NCI-H1417 (cell line): ENCODE measurements around the gene PTPRZ1.

Source experiments
- DNase-seq, 3 experiments: peaks; one replicate each; lab custom pipeline; 2025; lab: John Stamatoyannopoulos, UW

PTPRZ1 gene

DNA sequence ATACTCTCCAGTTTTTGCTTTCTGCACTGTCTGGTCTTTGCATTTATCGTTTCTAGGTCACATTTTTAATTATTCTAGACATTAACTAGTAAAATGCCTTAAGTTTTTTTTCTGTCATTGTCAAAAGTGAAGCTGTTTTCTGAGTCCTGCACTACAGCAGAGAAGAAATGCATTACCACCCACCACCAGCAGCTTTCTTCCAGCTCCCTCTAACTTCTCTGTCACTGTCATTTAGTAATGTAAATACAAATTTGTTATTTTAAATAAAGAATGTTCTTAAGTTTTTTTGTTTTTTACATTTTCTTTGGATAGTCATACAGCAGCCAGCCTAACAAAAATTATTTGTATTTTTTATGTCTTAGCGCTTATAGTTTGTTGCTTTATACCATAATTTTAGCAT is 18.8 kb downstream of the PTPRZ1 start:
- DNase-seq = no peak

DNA sequence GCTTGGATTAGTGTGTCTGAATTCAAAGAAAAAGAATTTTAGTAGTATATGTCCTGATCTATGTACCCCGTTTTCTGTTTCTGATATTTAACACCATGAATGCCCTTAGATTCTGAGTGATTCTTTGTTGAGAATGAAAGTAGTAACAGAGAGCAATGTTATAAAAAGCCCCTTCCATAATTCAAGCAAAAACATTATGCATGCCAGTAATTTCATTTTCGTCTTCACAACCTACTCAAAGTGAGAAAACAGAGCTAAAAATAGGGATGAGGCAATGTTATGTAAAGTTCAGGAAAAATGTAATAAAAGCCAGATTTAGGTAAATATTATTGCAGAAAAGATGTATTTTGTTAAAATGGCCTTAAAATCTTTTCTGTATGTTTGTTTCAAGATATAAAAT is 28.1 kb downstream of the PTPRZ1 start:
- no peak for DNase-seq

DNA sequence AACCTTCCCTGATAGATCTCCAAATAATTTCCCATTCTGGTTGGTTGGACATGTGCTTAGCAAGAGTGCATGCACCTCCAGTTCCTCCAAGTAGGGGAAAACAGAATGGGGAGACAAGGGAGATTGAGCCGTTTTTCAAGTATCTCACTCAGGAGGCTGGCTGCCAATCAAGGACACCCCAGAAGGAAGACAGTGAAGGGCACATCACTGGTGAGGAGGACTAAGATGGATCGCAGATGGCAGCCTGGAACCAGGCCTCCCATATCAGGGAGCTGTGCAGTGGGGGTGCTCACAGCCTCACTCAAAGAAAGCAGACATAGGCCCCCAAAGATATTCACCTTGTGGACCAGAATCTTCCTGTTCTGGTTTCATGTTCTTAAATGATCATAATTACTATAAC is 31.2 kb downstream of the PTPRZ1 start:
- DNase-seq = no peak

DNA sequence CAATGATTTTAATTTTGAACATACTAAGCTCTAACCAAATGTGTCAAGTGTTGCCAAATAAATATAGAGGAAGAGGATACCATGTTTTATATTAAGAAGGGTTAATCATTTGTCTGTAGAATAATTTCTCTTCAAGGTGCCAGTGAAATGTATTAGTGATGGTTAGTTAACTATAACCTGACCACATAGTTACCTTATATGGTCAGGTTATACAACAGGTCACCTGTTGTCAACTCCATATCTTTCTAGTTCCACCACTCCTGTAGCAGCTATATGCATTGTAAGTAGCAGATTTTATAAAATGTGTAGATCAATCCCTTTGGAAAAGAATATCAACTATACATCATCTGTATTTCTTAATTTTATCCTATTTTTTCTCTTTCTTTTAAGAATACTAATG is 35.1 kb downstream of the PTPRZ1 start:
- no peak for DNase-seq

DNA sequence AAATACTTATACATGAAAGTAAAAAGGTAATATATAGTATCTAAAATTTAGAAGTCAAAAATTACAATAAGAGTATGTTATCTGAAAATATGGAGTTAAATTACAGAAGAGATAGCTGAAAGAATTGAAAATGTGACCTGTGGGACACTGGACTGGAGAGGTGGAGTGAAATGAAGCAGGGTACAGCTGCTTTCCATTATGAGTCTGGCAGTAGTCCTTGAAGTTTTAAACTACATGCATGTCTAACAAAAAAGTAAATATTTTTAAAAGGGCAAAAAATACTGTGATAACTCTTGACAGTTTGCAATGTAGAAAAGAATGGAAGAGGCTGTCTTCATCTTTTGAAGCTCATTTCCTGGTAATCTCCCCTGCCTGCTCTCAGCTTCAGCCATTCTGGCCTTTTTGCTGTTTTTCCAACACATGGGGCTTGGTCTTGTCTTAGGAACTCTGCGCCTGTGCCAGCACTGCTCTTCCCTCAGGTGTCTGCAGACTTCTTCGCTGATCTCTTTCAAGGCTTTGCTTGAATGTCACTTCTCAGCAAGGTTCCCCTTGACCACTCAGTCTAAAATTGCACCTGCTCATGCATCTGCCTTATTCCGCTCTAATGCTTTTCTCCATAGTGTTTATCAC is 36.9 kb downstream of the PTPRZ1 start:
- DNase-seq = peak in 1 of 3 experiments; percentile 54

DNA sequence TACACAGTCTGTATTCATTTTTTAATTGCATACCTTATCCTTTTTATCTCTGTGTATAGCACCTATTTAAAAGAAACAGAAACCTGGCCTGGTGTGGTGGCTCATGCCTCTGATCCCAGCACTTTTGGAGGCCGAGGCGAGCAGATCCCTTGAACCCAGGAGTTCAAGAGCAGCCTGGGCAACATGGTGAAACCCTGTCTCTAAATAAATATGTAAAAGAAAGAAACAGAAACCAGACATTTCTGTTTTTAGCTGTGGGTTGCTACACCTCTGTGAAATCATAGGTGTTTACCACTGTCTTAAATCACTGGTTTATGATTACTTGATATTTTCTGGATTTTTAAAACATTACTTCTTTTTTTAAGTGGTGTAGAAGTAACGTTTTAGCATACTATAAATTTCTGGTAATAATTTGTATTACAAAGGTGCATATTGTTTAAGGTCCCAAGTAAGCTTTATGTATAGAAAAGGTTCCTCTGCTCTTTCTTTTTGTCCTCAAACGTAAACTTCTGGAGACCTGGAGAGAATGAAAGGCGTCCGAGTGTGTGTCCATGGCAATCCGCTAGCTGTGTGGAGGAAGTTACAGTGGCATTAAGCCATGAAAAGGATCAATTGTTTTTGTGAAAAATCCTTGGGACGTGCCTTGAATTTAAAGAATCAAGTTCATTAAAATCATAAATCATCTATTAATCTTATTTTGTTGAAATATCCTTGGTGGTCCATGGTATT is 41.1 kb downstream of the PTPRZ1 start:
- no peak for DNase-seq

DNA sequence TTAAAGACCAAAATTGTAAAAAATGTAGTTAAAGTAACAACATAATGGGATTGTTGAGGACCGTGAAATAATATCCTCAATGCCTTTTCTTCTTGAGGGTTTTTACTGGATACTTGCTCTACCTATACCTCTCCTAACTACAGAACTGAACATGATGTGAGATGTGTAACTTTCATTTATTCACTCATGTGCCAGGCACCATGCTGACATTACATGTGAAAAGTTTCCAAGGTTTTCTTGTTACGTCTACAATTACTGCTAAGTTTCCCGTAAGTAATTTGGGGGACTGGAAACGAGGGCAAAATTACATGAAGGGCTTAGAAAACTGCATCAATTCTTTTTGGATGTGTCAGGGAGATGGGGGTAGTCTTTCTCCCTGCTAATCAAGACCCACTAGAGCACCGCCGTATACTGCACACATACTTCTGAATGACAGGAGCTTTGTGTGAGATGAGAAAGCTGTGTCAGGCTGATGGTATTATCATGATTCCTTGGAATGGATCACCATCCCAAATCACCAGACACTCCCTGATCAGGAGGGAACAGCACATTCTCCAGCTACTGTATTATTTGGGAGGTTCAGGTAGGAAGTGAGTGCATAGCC is 41.8 kb downstream of the PTPRZ1 start:
- no peak for DNase-seq

DNA sequence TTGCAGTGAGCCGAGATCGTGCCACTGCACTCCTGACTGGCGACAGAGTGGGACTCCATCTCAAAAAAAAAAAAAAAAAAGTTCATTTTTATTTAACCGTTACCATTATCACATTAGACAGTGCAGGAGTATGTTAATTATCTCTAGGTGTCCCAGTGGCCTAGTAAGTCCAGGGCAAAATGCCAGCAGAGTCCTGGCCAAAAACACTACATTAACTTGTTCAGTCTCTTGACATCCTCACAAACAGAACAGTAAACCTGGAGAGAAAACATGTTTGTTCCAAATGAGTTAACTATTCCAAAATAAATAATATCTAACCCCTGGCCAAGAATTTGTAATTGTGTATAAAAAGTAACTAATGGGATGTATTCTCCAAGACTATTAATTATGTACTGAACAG is 43.2 kb downstream of the PTPRZ1 start:
- peak in 1 of 3 experiments; percentile 38 for DNase-seq

DNA sequence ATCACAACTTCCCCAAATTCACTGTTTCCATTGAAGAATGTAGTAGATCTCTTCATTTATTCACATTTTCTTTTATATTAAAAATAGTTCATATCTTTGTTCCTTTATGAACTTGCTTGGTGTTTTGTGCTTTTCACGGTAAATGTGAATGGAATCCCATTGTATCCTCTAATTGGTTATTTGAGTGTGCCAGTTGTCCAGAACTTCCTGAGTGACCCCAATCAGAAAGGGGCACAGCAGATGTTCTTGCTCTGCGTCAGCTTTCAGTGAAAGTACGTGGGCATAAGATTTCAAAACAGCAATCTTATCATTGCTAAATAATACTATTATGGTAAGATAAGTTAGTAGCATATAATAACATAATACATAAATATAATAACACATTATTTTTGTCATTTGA is 47.0 kb downstream of the PTPRZ1 start:
- DNase-seq = no peak

DNA sequence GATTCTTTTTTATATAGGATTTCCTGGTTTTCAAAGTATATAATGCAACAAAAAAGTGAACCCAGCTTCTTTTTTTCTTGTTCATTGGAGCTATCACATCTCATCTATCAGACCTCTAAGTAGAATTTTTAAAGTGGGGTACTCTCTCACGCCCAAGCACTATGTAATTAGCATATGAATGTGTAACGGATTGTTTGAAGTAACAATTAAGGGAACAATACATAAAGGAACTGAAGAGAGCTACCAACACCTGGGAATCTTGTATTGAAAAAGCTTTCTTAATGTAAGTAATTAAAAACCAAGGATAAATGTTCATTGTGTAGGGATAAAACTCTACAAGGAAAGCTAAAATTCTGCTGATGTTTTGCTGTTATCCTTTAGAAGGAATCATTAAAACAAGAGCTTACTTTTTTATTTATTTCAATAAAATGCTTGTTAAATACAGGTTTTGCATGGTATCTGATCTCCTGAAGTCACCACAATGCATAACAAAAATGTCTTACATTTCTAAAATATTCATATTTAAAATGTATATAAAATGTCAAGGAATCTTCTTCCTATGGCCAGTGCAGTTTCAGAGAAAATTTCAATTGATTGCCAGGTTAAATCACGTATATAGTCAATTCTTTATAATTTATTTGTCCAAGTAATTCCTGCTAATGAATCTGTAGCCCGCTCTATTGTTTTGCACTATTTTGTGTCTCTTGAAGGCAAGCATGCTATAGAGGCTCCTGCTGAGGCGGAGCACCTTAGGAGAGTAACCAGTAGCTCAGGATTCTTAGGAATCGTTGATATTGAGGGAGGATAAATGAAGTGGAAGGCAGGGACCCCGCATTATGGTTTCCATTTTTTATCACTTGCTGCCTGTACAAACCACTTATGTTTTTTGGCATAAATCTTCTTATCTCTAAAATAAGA is 51.6 kb downstream of the PTPRZ1 start:
- peak in 1 of 3 experiments; percentile 55 for DNase-seq

DNA sequence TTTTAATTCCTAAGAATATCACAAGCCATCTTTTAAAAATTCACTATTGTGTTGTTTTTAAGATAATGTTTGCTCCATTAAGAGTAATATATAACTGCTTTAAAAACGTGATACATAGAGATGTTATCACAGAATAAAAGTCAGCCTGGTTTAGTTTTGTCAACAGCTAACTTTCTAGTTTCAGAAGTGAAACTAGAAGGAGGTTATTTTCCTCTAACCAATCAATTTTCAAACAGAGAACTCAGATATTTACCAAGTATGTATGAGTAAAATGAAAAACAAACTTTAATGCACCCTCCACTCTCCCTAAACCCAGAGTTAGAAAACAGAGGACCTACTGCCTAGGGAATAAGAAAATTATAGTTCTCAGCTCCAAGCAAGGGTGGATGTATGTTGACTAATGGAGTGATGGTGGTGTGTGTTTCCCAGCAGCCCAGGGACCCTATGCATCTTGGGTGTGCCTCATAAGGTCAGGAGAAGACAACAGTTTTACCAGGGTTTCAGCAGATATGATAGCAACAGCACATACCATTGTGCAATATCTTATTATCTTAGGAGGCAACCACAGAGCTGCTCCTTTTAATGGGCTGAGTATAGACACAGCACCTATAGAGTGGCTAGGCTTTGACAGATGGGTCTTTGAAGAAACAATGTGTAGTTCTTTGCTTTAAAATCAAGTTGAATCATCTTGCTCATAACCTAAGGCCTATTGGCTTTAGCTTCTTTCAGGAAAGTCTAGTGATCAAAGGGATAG is 58.4 kb downstream of the PTPRZ1 start:
- DNase-seq = peak in 1 of 3 experiments; percentile 27

DNA sequence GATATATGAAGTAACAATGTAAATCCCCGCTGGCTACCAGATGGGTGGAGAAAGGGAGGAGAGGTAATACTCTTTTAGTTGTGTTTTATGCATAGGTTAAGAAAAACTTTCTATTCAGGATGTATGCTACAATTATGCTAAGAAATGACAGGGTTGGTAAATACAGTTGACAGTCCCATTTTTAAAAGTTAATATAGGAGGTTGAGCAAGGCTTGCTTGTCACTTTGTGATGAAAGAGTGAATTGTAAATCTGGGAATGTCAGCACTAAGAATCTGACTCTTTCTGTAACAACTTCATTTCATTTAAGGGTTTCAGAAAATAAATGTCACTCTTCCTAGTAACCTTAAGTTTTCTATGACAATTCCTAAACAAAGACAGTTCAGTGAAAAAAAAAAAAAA is 59.8 kb downstream of the PTPRZ1 start:
- DNase-seq = peak in 1 of 3 experiments; percentile 54

DNA sequence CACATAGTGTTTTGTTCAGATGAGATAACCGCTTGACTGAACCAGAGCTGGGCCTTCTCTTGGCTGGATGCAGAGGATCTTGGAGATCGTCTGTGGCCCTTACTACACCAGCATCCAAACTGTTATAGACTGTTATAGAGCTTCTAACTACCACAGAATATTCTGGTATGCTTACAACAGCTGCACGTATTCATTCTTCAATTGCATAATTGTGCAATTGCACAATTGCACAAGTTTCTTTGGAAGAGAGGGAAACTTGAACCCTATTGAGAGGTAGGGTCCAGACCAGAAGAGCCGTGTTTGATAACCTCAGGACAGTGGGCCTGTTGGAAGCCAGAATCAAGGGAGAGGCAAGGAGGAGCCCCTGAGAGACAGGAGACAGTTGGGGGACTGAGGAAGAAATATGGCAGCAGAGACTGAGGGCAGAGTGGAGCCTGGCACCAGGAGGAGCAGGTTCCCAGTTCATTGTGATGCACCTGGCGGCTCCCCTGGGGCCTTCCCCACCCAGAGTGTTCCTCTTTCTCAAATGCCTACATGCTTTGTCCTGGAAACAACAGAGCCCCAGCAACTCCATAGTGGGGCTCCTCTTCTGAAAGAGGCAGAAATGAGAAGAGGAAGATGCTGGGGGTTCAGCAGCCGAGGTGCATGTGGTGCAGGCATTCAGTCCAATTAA is 64.1 kb downstream of the PTPRZ1 start:
- DNase-seq = no peak

DNA sequence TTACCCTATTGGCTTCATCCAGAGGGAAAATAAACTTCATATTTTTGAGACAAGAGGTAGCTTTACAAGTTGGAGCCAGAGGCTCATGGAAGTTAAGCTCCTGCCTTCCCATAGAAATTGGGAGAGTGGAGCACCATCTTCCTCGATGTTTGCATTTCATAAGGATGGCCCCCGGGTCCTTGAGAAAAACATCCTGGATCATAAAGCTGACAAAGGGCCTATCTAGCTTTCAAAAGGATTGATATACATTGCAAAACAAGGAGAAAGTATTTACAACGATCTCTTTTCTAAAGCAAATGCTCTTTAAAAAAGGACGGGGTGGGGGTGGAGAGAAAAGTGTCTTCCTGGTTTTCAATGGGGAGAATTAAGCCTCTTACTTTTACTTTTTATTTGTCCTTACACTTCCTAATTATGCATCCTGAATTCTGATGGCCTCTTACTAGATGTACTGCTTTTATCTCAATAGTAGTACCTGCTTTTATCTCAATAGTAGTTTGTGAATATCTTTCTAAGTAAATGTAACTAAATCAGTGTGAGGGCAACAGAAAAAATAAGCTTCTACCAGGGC is 65.6 kb downstream of the PTPRZ1 start:
- DNase-seq = peak in 1 of 3 experiments; percentile 31

DNA sequence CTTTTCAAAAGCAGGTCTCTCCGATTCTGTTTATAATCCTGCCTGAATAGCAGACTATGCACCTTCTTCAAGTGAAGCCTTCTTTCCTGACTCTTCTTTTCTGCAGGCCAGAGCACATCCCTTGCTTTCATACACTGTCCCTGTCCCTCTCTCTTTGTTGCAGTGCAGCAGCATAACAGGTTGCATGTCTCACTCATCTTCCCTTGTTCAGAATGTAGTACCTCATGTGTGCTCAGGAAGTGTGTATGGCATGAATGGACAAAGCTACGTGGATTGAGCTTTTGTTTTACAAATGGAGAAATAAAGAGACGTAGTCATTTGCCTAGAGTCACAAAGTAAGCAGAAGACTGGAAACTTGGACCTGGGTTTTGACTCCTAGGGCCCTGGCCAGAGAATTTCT is 68.0 kb downstream of the PTPRZ1 start:
- DNase-seq = peak in 1 of 3 experiments; percentile 92

DNA sequence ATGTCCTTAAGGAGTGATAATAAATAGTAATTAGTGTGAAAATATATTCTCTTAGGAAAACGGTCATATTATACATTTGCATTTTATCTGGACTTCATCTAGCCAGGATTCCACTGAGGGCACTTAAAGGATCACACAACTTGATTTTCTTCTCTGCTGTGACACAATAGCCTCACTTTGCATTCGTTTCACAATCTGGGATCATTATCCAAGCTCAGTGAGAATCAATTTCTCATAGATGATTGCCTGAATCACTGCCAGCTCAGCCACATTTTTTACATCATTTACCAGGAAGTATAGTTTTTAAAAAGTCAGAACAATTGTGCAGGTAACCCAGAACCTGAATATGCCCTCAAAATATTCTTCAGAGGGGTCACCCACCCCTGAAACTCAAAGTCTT is 68.9 kb downstream of the PTPRZ1 start:
- peak in 2 of 3 experiments; percentile 37 to 77 for DNase-seq

DNA sequence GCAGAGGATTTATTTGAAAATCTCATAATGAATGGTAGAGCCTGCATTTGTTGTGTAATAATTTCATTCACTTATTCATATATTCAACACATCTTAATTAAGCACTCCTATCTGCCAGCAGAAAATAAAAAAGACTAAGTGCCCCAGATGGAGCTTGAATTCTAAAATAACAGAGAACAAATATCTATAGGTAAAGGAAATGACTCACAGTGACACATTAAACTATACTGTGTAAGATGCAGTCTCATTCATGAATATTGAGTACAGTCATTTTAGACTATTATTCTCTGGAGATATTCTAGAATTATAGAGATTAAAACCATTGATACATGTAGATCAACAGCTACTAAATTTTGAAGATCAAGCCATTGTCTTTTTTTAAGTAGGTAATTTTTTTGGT is 72.1 kb downstream of the PTPRZ1 start:
- no peak for DNase-seq

DNA sequence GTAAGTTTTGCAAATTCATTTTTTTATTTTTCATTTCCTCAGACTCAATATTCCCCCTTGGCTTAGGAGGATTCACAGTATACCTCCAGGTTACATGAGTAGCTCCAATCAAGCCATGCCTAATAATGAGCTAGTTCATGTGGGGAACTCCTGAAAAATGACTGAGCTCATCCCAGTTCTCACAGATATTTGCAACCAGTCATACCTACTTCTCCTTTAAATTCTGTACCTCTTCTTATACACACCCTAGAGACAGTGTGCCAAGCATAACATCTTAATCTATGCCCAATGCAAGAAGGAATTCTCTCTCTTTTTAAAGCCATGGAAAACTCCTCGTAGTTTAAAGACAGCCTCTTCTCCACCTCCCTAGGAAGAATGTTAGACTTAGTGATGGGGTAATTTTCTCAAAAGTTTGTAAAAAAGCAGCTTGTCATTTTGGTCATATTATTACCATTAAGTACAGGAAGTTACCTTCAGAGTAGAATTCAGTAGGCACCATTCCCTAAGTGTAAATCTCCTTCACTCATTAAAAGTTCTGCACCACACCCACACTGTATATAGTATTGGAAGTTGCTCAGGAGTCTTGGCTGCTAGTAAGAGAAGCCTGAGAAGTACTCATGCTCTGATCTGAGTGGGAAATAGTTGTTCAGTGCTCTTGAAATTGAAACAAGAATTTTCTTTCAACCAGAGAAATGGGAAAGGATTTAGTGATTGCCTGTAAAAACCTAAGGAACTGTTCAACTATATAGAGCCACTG is 72.7 kb downstream of the PTPRZ1 start:
- DNase-seq = no peak

DNA sequence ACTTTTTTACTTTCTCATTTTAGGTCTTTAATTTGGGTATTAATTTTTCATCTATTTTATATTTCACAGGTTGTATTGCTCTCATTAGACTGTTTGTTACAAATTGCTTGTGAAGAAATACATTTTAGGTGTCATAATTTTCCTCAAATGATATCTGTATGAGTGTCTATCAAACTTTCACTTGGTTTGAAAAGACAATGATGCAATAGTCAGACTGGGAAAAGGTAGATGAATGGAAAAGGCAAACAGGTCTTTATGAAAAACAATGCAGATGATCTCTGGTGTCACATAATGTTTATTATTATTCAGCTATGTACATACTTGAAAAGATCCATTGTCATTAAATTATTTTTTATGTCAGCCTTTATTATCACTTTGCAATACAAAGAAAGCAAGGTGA is 80.2 kb downstream of the PTPRZ1 start:
- DNase-seq = peak in 1 of 3 experiments; percentile 28

DNA sequence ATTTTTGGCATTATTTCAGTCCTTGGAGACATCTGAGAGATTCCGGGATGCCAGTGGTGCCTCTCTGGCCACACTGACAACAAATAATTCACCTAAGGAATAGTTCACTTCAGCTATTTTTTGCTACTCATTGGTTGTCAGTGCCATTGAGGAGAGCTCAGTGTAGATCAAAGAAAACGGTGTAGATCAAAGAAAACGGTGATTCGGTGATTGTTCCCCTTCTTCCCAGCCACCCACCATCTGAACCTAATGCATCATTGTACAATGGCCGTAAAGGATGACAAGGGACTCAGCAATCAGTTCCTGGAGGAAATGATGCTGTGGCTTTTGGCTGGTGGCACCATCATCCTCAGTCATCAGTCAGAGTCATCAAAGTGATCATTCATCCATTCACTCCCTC is 80.6 kb downstream of the PTPRZ1 start:
- no peak for DNase-seq
